Measurements from ENCODE around the gene NEURL3. TPM values are rescaled to one million over a fixed set of nuclear protein-coding genes. Genes with fewer than 3 reads are reported as not detected.

NEURL3 gene
- polyA plus RNA-seq, 3 donors = 4.5 to 6.6 (median 5.9) TPM

Other genes with a start within 250 kb of the NEURL3 start
- 10 to 100 TPM; 42.9 to 47.4 (median 44.0) TPM for gene TMEM127, start 239.4 kb downstream of the NEURL3 start, polyA plus RNA-seq (ENCODE audit: insufficient read length in 3 of 3)
- 10 to 100 TPM; 64.0 to 70.7 (median 67.5) TPM for gene CIAO1, start 239.1 kb downstream of the NEURL3 start, polyA plus RNA-seq (ENCODE audit: insufficient read length in 3 of 3)
- gene SNRNP200, start 199.8 kb downstream of the NEURL3 start, polyA plus RNA-seq (ENCODE audit: insufficient read length in 3 of 3) = 100 to 1,000 TPM; 180 to 193 (median 187) TPM
- 1 to 10 TPM; 4.1 to 5.5 (median 4.6) TPM for gene ITPRIPL1, start 180.0 kb downstream of the NEURL3 start, polyA plus RNA-seq (ENCODE audit: insufficient read length in 3 of 3)
- gene NCAPH, start 169.6 kb downstream of the NEURL3 start, polyA plus RNA-seq (ENCODE audit: insufficient read length in 3 of 3) = 10 to 100 TPM; 16.1 to 20.4 (median 19.7) TPM
- 1 to 10 TPM; 3.8 to 4.1 (median 4.0) TPM for gene ARID5A, start 31.4 kb upstream of the NEURL3 start, polyA plus RNA-seq (ENCODE audit: insufficient read length in 3 of 3)
- gene KANSL3, start 133.0 kb upstream of the NEURL3 start, polyA plus RNA-seq (ENCODE audit: insufficient read length in 3 of 3) = 10 to 100 TPM; 53.7 to 55.1 (median 54.2) TPM
- gene FER1L5, start 137.4 kb upstream of the NEURL3 start, polyA plus RNA-seq (ENCODE audit: insufficient read length in 3 of 3) = under 1 TPM; 0.74 to 0.80 (median 0.79) TPM
- 10 to 100 TPM; 52.6 to 58.6 (median 53.8) TPM for gene LMAN2L, start 234.7 kb upstream of the NEURL3 start, polyA plus RNA-seq (ENCODE audit: insufficient read length in 3 of 3)